GM18861 (cell line): ENCODE measurements around the gene XPA.
"Not testable (repeated sequence)": the region's sequence is repeated elsewhere in the genome, so short reads cannot be mapped to it uniquely, and the experiment has no call there.

Experiments used
- ATAC-seq: cut with Tn5 transposase; IDR thresholded peaks from one replicate; pipeline ENCODE4 v1.9.1; 2021; ENCODE audit not compliant: unreplicated experiment

XPA gene

GRCh38 chr9:97704345-97704677 is 7.2 kb upstream of the XPA start:
- ATAC-seq, result no peak

DNA sequence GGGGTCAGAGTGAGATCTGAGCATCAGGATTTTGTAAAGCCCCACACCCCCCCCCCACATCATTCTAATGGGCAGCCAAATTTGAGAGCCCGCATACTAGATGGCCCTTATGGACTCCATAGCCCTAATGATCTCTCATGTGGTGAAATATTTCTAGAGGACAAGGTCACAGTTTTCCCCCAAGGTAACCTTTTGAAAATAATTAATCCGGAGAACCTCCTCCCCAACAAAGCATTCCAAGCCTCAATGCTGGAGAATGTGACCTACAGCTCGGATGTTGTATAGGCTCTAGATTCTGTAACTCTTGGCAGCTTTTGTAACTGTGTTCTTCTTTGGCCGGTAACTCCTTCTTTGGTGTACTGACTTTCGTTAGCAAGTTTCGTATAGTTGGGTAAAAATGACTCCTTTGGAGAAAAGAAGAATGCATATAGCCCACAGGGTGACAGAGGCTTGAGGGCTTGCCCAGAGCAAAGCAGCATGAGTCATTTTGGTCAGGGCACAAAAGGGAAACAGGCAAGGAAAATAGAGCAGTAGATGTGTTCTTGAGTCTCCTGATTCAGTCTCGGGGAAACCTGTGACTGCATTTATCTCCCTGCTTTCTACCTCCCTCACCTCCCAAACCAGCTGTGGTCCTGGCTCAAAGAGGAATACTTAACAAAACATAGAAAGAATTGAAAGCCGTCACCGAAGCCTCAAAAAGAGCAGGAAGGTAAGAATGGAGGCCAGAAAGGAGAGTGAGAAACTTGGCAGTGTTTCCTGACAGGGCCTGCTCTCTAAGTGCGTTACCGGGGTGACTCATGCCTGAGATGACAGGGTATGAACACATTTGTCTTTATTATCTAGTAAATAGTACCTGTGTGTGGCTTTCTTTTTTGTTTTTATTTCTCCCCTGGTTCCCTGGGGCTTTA is 6.6 kb upstream of the XPA start:
- ATAC-seq, result no peak

- ATAC-seq, result not testable (repeated sequence)
These were observed 2.7 kb upstream of the XPA start for GRCh38 chr9:97699824-97700223.

GRCh38 chr9:97699281-97699680 is 2.1 kb upstream of the XPA start:
- ATAC-seq, result not testable (repeated sequence)

DNA sequence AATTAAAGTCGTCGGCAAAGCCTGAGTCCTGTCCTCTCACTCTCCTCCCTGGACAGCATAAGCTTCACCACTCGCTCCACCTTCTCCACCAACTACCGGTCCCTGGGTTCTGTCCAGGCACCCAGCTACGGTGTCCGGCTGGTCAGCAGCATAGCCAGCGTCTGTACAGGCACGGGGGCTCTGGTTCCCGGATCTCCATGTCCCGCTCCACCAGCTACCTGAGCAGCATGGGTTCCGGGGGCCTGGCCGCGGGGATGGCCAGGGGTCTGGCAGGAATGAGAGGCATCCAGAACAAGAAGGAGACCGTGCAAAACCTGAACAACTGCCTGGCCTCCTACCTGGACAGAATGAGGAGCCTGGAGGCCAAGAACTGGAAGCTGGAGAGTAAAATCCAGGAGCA is 1.7 kb upstream of the XPA start:
- no peak for ATAC-seq

DNA sequence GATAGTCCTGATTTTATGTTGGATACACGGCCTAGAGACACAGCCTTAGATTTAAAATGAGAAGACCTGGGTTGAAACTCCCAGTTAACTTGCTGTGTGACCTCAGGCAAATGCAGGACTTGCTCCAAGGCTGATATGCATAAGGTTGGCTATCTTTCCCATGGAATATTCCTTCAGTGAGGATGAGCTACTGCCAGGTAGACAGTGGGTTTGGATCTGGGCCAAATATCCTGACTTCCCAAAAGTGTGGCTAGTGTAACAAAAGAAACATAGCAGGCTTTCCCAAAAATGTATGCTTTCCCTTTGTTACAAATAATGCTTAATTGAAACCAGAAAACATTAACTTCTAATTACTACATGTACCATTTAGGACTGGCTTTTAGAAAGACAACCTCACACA is 697 bp upstream of the XPA start:
- ATAC-seq, result no peak

DNA sequence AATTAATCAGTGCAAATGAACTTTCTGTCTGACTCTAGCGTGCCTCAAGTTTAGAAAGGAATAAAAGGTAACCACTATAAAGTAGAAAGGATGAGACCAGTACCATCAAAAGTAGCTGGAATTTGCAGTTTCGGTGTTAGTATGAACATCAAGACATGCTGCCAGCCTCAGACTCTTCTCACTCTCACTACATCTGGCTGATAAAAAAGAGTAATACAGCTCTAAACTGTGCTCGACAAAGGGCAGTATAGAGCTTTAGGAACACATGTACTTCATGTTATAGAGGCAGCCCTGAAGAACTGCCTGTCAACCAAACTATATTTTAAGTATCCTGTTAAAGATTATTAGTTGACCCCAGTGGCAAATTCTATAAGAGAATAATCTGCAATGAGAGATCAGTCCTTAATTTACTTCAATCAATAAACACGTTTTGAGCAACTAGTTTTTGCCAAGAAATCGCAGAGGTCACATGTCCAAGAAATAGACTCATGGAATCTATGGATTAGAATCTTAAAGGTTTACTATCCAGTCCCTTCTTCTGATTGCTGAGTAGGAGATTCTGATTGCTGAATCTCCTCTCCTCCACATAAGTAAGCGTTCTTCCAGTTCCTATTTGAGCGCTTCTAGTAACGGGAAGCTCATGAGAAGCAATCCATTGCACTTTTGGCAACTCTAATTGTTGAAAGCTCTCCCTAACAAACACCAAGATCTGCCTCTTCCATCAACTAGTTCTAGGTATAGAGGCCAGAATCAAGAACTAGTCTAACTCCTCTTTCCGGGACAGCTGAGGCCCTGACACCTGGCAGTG is 941 bp downstream of the XPA start:
- ATAC-seq, result peak; percentile 26

DNA sequence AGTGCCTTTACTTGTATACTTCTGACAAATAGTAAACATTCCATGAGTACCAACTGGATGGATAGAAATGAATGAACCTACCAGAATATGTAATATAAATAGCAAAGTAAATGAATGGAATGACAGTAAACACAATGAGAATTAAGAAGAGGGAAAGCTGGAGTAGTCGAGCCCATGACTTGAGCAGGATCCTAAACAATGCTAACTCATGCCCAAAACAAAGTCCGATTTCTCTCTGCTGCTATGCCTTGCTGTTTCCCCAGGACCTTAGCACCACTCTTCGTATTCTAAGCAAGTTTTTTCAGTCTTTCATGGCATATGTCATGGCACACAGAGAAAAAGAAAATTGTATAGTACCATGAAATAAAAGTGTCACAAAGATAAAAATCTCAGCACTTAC is 1.8 kb downstream of the XPA start:
- no peak for ATAC-seq

- no peak for ATAC-seq
These were observed 2.4 kb downstream of the XPA start for GRCh38 chr9:97694769-97695168.

GRCh38 chr9:97689401-97690180 is 7.5 kb downstream of the XPA start:
- ATAC-seq, result no peak

- ATAC-seq, result no peak
These were observed 8.5 kb downstream of the XPA start for GRCh38 chr9:97688654-97689053.

- no peak for ATAC-seq
These were observed 14.9 kb downstream of the XPA start for GRCh38 chr9:97682242-97682641.

DNA sequence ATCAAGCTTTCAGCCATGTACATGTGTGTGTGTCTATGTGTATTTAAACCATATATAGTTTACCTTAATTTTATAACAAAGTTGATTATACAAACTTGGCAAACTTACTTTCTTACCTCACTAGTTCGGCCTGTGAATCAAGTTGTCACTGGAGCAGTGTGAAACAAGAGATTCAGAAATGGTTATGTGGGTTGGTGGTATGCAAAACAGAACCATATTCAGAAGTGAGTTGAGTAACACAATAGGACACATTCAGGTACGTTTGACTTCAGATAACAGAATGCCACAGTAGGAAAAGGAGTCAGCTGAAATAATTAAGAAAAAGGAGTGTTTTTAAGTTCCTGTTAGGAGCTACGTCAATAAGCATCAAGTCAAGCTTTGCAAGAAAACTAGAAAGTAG is 21.5 kb downstream of the XPA start:
- no peak for ATAC-seq

- no peak for ATAC-seq
These were observed 23.2 kb downstream of the XPA start for GRCh38 chr9:97673922-97674321.

GRCh38 chr9:97672403-97672802 is 24.7 kb downstream of the XPA start:
- no peak for ATAC-seq

DNA sequence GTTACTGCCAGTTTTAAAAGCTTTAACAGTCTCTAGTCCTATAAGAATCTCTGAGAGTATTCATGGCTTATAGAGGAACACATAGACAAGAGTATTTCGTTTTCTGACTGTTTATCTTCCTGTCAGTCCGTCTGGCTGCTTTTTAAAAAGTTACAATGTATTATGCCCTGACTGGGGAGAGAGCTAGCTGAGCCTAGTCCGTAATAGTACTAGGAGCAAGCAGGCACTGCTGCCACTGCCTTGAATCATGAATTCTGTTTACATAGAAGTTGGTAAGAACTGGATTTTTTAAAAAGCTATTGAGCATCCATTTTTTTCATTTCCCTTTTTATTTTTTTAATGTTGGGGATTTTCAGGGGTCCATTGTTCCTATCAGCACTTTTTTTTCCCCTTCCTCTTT is 26.6 kb downstream of the XPA start:
- no peak for ATAC-seq

GRCh38 chr9:97668485-97668884 is 28.7 kb downstream of the XPA start:
- ATAC-seq, result no peak

DNA sequence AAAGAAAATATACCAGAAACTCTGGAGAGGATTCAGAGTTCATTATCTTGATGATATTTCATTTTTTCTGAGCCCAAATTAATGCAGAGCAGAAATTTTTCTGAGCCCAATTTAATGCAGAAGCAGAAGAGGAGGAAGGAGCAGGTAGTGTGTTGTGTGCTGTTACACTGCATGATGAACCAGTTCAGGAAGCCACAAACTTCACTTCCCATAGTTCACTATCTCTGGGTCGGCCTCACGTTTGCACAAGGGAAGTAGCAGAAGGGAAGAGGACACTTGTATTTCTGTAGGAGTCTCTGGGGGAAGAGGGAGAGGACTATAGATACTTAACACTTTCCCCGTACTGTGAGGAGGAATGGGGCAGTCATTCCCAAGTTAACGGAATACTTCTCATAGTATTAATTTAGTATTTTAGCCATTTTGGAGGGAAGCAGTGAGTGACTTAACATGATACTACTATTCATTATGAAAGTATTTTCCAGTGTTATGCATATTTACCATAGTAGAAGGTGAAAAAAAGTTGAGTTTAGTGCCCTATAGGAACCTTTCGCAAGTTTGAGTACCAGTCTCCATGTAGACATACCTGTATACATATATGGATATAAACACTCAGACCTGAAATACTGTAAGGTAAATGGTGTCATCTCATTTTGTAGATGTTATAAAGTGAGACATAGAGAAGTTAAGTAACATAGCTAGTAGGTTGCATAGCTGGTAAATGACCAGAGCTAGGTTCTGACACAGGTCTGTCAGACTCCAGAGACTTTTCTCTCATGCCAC is 30.0 kb downstream of the XPA start:
- ATAC-seq, result no peak

DNA sequence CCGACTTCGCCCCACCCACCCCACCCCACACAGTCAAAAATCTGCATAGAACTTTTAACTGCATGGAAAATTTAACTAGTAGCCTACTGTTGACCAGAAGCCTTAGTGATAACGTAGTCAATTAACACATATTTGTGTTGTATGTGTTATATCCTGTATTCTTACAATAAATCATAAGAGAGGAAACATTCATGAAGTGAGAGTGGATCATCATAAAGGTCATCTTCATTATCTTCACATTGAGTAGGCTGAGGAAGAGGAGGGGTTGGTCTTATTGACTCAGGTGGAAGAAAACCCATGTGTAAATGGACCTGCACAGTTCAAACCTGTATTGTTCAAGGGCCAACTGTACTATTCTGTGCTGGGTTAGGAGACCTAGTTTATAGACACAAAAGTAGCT is 31.4 kb downstream of the XPA start:
- ATAC-seq, result no peak

DNA sequence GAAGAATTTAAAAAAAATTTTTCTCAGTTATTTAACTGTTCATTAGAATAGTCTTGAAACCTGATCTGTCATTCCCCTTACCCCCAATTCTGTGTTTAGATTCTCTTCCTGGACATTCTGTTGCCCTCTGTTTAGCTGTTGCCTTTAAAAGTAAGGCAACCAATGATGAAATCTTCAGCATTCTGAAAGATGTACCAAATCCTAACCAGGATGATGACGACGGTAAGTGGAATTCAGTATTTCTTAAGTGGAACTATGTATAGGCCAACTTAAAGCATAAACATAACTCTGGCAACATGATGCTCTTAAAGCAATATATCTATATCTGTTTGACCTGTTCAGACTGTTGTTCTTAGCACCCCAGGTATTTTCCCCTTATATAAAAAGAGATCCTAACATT is 36.3 kb downstream of the XPA start:
- ATAC-seq, result no peak

GRCh38 chr9:97660340-97660739 is 36.8 kb downstream of the XPA start:
- no peak for ATAC-seq
